HL-60 (cell line): ENCODE measurements around the gene TMEM108.
"Not testable (repeated sequence)": the region's sequence is repeated elsewhere in the genome, so short reads cannot be mapped to it uniquely, and the experiment has no call there.

ENCODE experiments used
- DNase-seq, 2 experiments: peaks; one replicate each; pipeline ENCODE4 v3.0.0-alpha.2; 2010 to 2020; ENCODE audit warnings: low read depth in 1 of 2, low spot score in 1 of 2
- H3K27ac ChIP-seq: fragments of 250-450 bp; sonication (Bioruptor Pico); replicated peaks from 2 replicates; pipeline ENCODE4 v1.5.1; 2020; ENCODE audit warnings: mild to moderate bottlenecking, moderate library complexity
- H3K27me3 ChIP-seq: fragments of 250-450 bp; sonication (Bioruptor Pico); 2 replicates; pipeline ENCODE4 v1.5.1; 2021; ENCODE audit warnings: mild to moderate bottlenecking, moderate library complexity; ENCODE audit not compliant: insufficient read depth, poor library complexity, severe bottlenecking
- H3K4me3 ChIP-seq: replicated peaks from 2 replicates; pipeline ENCODE4 v1.5.1; 2011; ENCODE audit warnings: mild to moderate bottlenecking, control low read depth, low read length; ENCODE audit not compliant: insufficient read depth
- CTCF ChIP-seq: IDR thresholded peaks from one replicate; pipeline ENCODE4 v1.5.1; 2011; ENCODE audit warnings: low read length, control low read depth, inconsistent platforms; ENCODE audit not compliant: insufficient read depth
- GABPA ChIP-seq: IDR thresholded peaks from 2 replicates; pipeline ENCODE4 v1.6.1; 2012; ENCODE audit warnings: low read depth
- POLR2AphosphoS5 ChIP-seq: IDR thresholded peaks from 2 replicates; pipeline ENCODE4 v1.6.1; 2012; ENCODE audit warnings: low read depth
- REST ChIP-seq: IDR thresholded peaks from 2 replicates; pipeline ENCODE4 v1.6.1; 2012; ENCODE audit warnings: low read depth; ENCODE audit not compliant: insufficient replicate concordance
- SPI1 ChIP-seq: IDR thresholded peaks from 2 replicates; pipeline ENCODE4 v1.6.1; 2012; ENCODE audit warnings: low read depth, mild to moderate bottlenecking, borderline replicate concordance

The TMEM108 gene

GRCh38 chr3:133007601-133008000 is 30.6 kb upstream of the TMEM108 start:
- Histone ChIP-seq H3K27me3 (no peaks in the 10 kb centered on the region), H3K27ac (no peak overlapping the region), H3K4me3 (no peak overlapping the region)
- TF ChIP-seq REST (no peak), CTCF (no peak), SPI1 (no peak), GABPA (no peak), POLR2AphosphoS5 (no peak)
- no peak for DNase-seq

GRCh38 chr3:133014325-133014724 is 23.9 kb upstream of the TMEM108 start:
- TF ChIP-seq POLR2AphosphoS5, result no peak
- TF ChIP-seq GABPA, result no peak
- no peak for TF ChIP-seq REST
- no peak for TF ChIP-seq SPI1
- TF ChIP-seq CTCF, result no peak
- no peak for DNase-seq

GRCh38 chr3:133015573-133015972 is 22.6 kb upstream of the TMEM108 start:
- not testable (repeated sequence) for H3K27me3 ChIP-seq, H3K4me3 ChIP-seq, H3K27ac ChIP-seq, DNase-seq

More at GRCh38 chr3:133014325-133014724, 23.9 kb upstream of the TMEM108 start:
- no peaks in the 10 kb centered on the region for H3K27me3 ChIP-seq
- H3K4me3 ChIP-seq, result no peak overlapping the region
- H3K27ac ChIP-seq, result no peak overlapping the region

- Histone ChIP-seq H3K4me3 (no peak overlapping the region), H3K27ac (no peak overlapping the region), H3K27me3 (no peaks in the 10 kb centered on the region)
- TF ChIP-seq SPI1 (no peak), CTCF (no peak), REST (no peak), POLR2AphosphoS5 (no peak), GABPA (no peak)
- DNase-seq, result no peak
Observed at GRCh38 chr3:133016838-133017309, 21.3 kb upstream of the TMEM108 start.
